Cerebellar nuclear complex (tissue), 1 donor: ENCODE measurements around the gene VIPR1.

Experiments used
- DNase-seq, 2 experiments: peaks; one replicate each; lab custom pipeline; 2025; lab: John Stamatoyannopoulos, UW

VIPR1 gene

GRCh38 chr3:42502429-42503250 is at the start of gene VIPR1:
Gene VIPR1, plus strand, starts transcription at chr3:42502643. Its CDS starts 93 bp downstream, at chr3:42502736.
- DNase-seq: peak; percentile 75 to 78

GRCh38 chr3:42456211-42456610 is 46.2 kb upstream of the VIPR1 start:
- DNase-seq: no peak

- DNase-seq: no peak
These were observed 43.3 kb upstream of the VIPR1 start for GRCh38 chr3:42459151-42459550.

GRCh38 chr3:42461762-42462161 is 40.7 kb upstream of the VIPR1 start:
- no peak for DNase-seq

- DNase-seq: no peak
These were observed 39.4 kb upstream of the VIPR1 start for GRCh38 chr3:42463093-42463492.

- DNase-seq: no peak
These were observed 34.3 kb upstream of the VIPR1 start for GRCh38 chr3:42468111-42468510.

GRCh38 chr3:42472555-42472954 is 29.9 kb upstream of the VIPR1 start:
- DNase-seq: no peak

GRCh38 chr3:42473083-42473932 is 29.1 kb upstream of the VIPR1 start:
- DNase-seq: no peak

- DNase-seq: no peak
These were observed 26.0 kb upstream of the VIPR1 start for GRCh38 chr3:42476225-42477125.

GRCh38 chr3:42477696-42478095 is 24.7 kb upstream of the VIPR1 start:
- no peak for DNase-seq

GRCh38 chr3:42478830-42479229 is 23.6 kb upstream of the VIPR1 start:
- no peak for DNase-seq

GRCh38 chr3:42486814-42487565 is 15.5 kb upstream of the VIPR1 start:
- no peak for DNase-seq

- DNase-seq: no peak
These were observed 13.8 kb upstream of the VIPR1 start for GRCh38 chr3:42488687-42489086.

- DNase-seq: no peak
These were observed 13.1 kb upstream of the VIPR1 start for GRCh38 chr3:42489116-42489936.

GRCh38 chr3:42489937-42490227 is 12.6 kb upstream of the VIPR1 start:
- no peak for DNase-seq

- DNase-seq: no peak
These were observed 12.2 kb upstream of the VIPR1 start for GRCh38 chr3:42490243-42490642.

- DNase-seq: no peak
These were observed 10.4 kb upstream of the VIPR1 start for GRCh38 chr3:42491881-42492507.

- no peak for DNase-seq
These were observed 9.8 kb upstream of the VIPR1 start for GRCh38 chr3:42492508-42493080.

GRCh38 chr3:42493126-42493797 is 9.2 kb upstream of the VIPR1 start:
- DNase-seq: no peak
